ENCODE measurements around the gene SLC35F5. TPM values are rescaled to one million over a fixed set of nuclear protein-coding genes. Genes with fewer than 3 reads are reported as not detected.

Gene SLC35F5
- total and polyA plus RNA-seq, 2 experiments from 2014 or later: 10.9 to 30.5 TPM

GRCh38 chr2:113679457-113679856 is 77.0 kb downstream of the SLC35F5 start:
- Mint-ChIP-seq H3K4me3 (no peak overlapping the region), H3K27me3 (ENCODE audit: insufficient read depth, low read depth, poor library complexity) (peaks cover 31% of the 10 kb centered on the region), H3K4me1 (peaks cover 3% of the 10 kb centered on the region; the same call in 1 of the 3 replicates), H3K27ac (no peak overlapping the region), H3K36me3 (ENCODE audit: low read depth) (no peaks in the 10 kb centered on the region), H3K9me3 (peaks cover 6% of the 10 kb centered on the region; the same call in 2 of the 3 replicates)
- TF ChIP-seq EZH2phosphoT487 (IDR thresholded peaks at IDR 0.05; ENCODE audit: unreplicated experiment) (no peak), EZH2 (IDR thresholded peaks at IDR 0.05; ENCODE audit: low read depth, unreplicated experiment) (no peak), ZNF462 (CRISPR knock-in tag; IDR thresholded peaks at IDR 0.05) (no peak), NANOG (IDR thresholded peaks at IDR 0.05; ENCODE audit: borderline replicate concordance) (no peak), ZNF114 (CRISPR knock-in tag; IDR thresholded peaks at IDR 0.05) (no peak), STAT1 (IDR thresholded peaks at IDR 0.05; ENCODE audit: unreplicated experiment) (no peak), JUNB (IDR thresholded peaks at IDR 0.05; ENCODE audit: unreplicated experiment) (no peak), ETS1 (IDR thresholded peaks at IDR 0.05) (no peak), POLR2AphosphoS5 (IDR thresholded peaks at IDR 0.05; ENCODE audit: low read depth) (no peak), ZNF331 (CRISPR knock-in tag; IDR thresholded peaks at IDR 0.05; ENCODE audit: low read depth) (no peak), REST (IDR thresholded peaks at IDR 0.05; ENCODE audit: unreplicated experiment) (no peak), CREB1 (CRISPR knock-in tag; IDR thresholded peaks at IDR 0.05; ENCODE audit: low read depth) (no peak), CTCF (conservative IDR thresholded peaks at IDR 0.05; ENCODE audit: low read depth in 2 of 2) (no peak)
- Histone ChIP-seq H3K27me3 (ENCODE audit: insufficient read depth) (peaks cover 66% of the 10 kb centered on the region), H2AFZ (no peak overlapping the region), H3K27ac (ENCODE audit: low read depth) (no peak overlapping the region), H3K36me3 (ENCODE audit: insufficient read depth) (no peaks in the 10 kb centered on the region), H3K4me2 (no peak overlapping the region), H4K20me1 (replicated peaks; ENCODE audit: insufficient read depth) (no peaks in the 10 kb centered on the region; the same call in 1 of the 2 replicates), H3K79me2 (replicated peaks; ENCODE audit: insufficient read depth) (no peaks in the 10 kb centered on the region), H3K9me2 (ENCODE audit: insufficient read depth) (no peaks in the 10 kb centered on the region), H3F3A (replicated peaks; ENCODE audit: low read depth) (no peaks in the 10 kb centered on the region), H3K4me3 (no peak overlapping the region), H3K4me1 (ENCODE audit: insufficient read depth) (no peaks in the 10 kb centered on the region)
- ATAC-seq (no peak), DNase-seq (ENCODE audit: low spot score) (no peak)

Measured in GM23338 (cell line).